ENCODE results near the gene DAPK1.

DAPK1 gene

DNA sequence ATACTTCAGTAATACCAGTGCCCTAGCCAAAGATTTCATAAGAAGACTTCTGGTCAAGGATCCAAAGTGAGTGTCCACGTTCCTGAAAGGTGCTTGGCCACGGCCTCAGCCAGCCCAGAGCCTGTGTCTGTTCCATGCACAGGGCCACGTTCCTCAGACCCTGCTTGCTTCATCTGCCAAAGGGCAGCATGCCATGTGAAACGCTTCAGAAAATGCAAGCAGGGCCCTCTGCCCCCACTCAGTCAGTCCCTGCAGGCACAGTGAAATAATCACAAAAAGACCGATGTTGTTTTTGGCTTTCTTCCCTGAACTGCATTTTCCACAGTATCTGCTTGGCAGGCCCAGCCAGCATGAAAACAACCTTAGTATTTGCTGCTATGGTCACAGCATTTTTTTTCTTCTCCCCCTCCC is 142.7 kb downstream of the DAPK1 start:
- DNase-seq (ENCODE audit: low read depth in 2 of 2, low spot score in 1 of 2), result no peak

GRCh38 chr9:87641067-87641466 is 143.4 kb downstream of the DAPK1 start:
- no peak for DNase-seq (ENCODE audit: low read depth in 2 of 2, low spot score in 1 of 2)

GRCh38 chr9:87642330-87643106 is 144.9 kb downstream of the DAPK1 start:
- DNase-seq (ENCODE audit: low read depth in 2 of 2, low spot score in 1 of 2), result no peak

- no peak for DNase-seq (ENCODE audit: low read depth in 2 of 2, low spot score in 1 of 2)
Measured at GRCh38 chr9:87643107-87643650, 145.5 kb downstream of the DAPK1 start.

- DNase-seq (ENCODE audit: low read depth in 2 of 2, low spot score in 1 of 2), result no peak
Measured at GRCh38 chr9:87643778-87644570, 146.3 kb downstream of the DAPK1 start.

- no peak for DNase-seq (ENCODE audit: low read depth in 2 of 2, low spot score in 1 of 2)
Measured at GRCh38 chr9:87644659-87645058, 147.0 kb downstream of the DAPK1 start.

DNA sequence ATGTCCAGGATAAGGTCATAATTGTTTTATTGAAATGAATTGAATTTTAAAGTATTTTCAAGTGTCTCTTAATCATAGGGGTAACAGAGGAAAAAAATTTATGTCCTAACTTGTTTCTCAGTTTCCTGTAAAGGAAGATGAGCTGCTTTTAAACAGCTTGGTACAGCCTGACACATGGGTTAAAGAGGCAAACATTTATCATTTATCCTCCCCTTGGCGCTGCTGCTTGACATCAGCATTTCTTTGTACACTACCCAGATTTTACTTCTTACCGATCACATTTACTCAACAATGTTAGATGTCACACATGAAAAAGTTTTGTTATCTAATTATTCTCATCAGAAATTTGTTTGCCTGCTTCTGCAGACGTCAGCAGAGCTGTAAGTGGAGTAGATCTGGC is 148.9 kb downstream of the DAPK1 start:
- no peak for DNase-seq (ENCODE audit: low read depth in 2 of 2, low spot score in 1 of 2)

DNA sequence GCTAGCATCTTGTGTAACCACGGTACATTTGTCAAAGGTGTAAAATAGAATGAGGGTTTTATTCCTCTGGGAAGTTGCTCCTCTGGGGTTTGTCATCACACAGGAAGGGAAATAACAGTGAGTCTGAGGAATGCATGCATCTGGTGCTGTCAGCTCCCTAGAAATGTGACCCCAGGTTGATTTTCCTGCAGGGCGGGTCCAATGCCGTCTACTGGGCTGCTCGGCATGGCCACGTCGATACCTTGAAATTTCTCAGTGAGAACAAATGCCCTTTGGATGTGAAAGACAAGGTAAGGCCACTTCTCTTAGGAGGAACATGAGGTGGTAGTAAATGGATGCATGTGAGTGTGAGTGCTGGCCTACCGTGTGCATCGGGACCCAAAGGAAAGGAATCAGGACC is 149.4 kb downstream of the DAPK1 start:
- DNase-seq (ENCODE audit: low read depth in 2 of 2, low spot score in 1 of 2), result no peak

DNA sequence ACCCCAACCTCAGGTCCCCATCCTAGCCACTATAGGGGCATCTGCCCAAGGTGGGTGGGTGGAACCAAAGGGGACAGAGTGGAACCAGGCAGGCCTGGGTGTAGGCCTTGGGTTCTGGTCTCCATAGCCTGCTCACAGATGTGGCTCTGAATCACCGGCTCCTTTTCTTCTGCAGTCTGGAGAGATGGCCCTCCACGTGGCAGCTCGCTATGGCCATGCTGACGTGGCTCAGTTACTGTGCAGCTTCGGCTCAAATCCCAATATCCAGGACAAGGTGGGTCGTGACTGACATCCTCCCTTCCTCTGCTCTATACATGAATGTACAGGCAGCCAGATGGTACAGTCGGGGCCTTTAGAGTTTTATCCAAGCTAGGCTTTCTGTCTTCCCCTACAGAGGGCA is 150.9 kb downstream of the DAPK1 start:
- DNase-seq (ENCODE audit: low read depth in 2 of 2, low spot score in 1 of 2), result no peak

DNA sequence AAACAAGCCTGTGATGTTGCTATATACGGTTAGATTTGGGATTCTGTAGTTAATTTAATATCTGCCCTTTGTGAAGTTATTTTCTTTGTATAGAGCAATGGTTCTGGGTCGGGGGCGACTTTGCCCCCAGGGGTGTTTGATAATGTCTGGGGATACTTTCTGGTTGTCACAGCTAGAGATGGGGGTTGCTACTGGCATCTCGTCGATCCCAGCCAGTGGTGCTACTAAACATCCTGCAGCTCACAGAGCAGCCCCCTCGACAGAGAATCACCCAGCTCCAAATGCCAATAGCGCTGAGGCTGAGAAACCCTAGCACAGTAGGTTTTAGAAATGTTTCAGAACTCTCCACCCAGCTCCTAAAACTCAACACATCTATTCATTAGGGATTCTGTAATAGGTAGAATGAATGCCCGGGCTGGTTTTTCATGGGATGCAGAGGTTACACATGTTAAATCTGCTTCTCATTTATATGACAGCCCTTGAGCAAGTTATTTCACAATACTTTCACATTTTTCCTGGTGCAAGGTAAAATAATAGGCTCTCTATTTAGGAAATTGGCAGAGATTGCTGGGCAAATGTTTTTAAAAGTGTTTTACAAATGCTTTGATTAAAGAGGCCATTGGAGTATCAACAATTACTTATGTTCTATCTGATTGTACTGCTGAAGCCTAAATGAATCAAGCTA is 153.1 kb downstream of the DAPK1 start:
- no peak for DNase-seq (ENCODE audit: low read depth in 2 of 2, low spot score in 1 of 2)

- DNase-seq (ENCODE audit: low read depth in 2 of 2, low spot score in 1 of 2), result no peak
Measured at GRCh38 chr9:87651431-87651830, 153.8 kb downstream of the DAPK1 start.

- no peak for DNase-seq (ENCODE audit: low read depth in 2 of 2, low spot score in 1 of 2)
Measured at GRCh38 chr9:87653941-87654340, 156.3 kb downstream of the DAPK1 start.

- DNase-seq (ENCODE audit: low read depth in 2 of 2, low spot score in 1 of 2), result no peak
Measured at GRCh38 chr9:87655731-87656130, 158.1 kb downstream of the DAPK1 start.

DNA sequence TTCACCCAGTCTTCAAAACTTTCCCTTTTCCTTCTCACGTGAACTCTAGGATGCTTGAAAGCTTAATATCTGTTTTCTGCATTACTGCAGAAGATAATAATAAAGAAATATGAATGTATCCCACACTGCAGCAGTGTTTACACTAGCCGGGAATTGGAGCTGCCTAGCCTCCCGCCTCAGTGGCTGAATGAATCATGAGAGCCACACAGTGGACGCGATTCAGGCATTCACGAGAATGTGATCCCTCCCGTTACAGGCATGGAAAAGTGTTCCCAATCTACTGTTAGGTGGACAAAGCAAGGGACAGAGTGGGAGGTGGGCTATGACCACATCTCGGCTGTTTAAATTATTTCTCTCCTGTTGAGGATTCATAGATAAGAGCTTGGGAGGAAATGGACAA is 158.8 kb downstream of the DAPK1 start:
- no peak for DNase-seq (ENCODE audit: low read depth in 2 of 2, low spot score in 1 of 2)

- no peak for DNase-seq (ENCODE audit: low read depth in 2 of 2, low spot score in 1 of 2)
Measured at GRCh38 chr9:87657190-87657589, 159.5 kb downstream of the DAPK1 start.

GRCh38 chr9:87657893-87658292 is 160.2 kb downstream of the DAPK1 start:
- DNase-seq (ENCODE audit: low read depth in 2 of 2, low spot score in 1 of 2), result no peak

GRCh38 chr9:87658511-87658910 is 160.8 kb downstream of the DAPK1 start:
- no peak for DNase-seq (ENCODE audit: low read depth in 2 of 2, low spot score in 1 of 2)

- DNase-seq (ENCODE audit: low read depth in 2 of 2, low spot score in 1 of 2), result no peak
Measured at GRCh38 chr9:87659534-87660419, 162.1 kb downstream of the DAPK1 start.

GRCh38 chr9:87661241-87661640 is 163.6 kb downstream of the DAPK1 start:
- no peak for DNase-seq (ENCODE audit: low read depth in 2 of 2, low spot score in 1 of 2)

DNA sequence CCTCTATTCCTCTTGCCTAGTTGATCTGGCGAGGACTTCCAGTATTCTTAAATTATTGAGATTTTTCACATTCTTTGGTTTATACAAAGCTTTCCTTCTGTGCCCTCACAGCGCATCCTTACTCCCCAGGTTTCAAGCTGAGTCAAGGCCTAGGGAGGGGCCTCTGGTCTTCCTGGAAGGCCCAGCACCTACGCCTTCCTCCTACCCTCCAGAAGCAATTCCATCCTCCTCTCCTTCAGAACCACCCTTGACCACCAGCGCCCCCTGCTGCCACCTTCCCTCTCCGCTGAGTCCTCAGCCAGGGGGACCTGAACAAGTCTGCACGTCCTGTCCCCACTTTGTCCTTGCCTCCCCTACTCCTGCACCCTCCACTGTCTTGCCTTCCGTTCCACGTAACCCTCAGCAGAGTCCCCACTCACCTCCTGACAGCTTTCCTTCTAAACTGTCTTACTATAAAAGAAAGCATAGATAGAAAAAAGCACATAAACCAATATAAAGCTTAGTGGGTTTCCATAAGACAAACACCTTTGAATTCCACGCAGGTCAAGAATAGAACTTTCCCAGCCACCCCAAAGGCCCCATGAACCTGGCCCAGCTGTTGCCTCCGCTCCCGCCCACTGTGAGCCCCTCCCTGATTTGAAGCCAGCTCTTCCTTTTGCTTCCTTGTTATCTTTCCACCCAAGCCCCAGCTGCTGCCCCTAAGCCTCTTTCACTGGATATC is 165.3 kb downstream of the DAPK1 start:
- no peak for DNase-seq (ENCODE audit: low read depth in 2 of 2, low spot score in 1 of 2)

All from stimulated activated CD8-positive, alpha-beta memory T cell treated with anti-CD3 and anti-CD28 coated beads, Interleukin-4, amount 100 ng/mL, for 1 hour (primary cell).